MM.1S (cell line): Measurements from ENCODE around the gene CACHD1.

Experiments
- EZH2 ChIP-seq: fragments of 300-600 bp; sonication (generic); optimal IDR thresholded peaks from 2 replicates; pipeline ENCODE3; 2017; ENCODE audit warnings: low read depth, mild to moderate bottlenecking, antibody characterized with exemption, low read length, mixed read lengths
- EZH2phosphoT487 ChIP-seq: fragments of 300-600 bp; sonication (generic); IDR thresholded peaks from 2 replicates; pipeline ENCODE4 v1.6.1; 2018; ENCODE audit warnings: antibody characterized with exemption, low read length
- TF ChIP-seq, protein P1 (sequence below): fragments of 300-600 bp; sonication (generic); IDR thresholded peaks from 2 replicates; pipeline ENCODE4 v1.5.1; 2016; ENCODE audit warnings: antibody characterized with exemption, low read length, mixed read lengths

DNA sequence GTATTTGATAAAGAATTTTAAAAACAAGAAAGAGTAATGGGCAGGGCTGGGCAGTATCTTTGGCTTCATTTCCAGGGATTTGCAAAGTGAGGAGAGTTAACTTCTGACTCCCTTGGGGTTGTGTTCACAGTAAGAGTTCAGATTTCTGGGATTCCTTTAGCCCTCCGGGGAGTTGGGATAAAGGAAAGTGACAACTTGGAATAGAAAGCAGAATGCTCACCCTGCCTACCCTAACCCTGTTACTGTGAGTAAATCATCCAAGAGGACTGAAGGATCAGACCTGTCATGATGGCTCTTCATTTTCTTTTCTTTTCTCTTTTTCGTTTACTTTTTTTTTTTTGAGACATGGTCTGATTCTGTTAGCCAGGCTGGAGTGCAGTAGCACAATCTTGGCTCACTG lies 76.1 kb downstream of the CACHD1 start:
- TF ChIP-seq, protein P1, sequence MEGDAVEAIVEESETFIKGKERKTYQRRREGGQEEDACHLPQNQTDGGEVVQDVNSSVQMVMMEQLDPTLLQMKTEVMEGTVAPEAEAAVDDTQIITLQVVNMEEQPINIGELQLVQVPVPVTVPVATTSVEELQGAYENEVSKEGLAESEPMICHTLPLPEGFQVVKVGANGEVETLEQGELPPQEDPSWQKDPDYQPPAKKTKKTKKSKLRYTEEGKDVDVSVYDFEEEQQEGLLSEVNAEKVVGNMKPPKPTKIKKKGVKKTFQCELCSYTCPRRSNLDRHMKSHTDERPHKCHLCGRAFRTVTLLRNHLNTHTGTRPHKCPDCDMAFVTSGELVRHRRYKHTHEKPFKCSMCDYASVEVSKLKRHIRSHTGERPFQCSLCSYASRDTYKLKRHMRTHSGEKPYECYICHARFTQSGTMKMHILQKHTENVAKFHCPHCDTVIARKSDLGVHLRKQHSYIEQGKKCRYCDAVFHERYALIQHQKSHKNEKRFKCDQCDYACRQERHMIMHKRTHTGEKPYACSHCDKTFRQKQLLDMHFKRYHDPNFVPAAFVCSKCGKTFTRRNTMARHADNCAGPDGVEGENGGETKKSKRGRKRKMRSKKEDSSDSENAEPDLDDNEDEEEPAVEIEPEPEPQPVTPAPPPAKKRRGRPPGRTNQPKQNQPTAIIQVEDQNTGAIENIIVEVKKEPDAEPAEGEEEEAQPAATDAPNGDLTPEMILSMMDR = no peak
- TF ChIP-seq EZH2phosphoT487 (no peak), EZH2 (no peak)
